Aorta (tissue), 5 donors: Measurements from ENCODE around the gene ZDHHC19. TPM values are rescaled to one million over a fixed set of nuclear protein-coding genes. Genes with fewer than 3 reads are reported as not detected.

Source experiments
- ATAC-seq: fragments of 200-7000 bp; cut with Tn5 transposase; one replicate; pipeline ENCODE4 v1.9.1; 2022; ENCODE audit warnings: moderate library complexity; ENCODE audit not compliant: low FRiP score
- DNase-seq, 2 donors: peaks; one replicate each; pipeline ENCODE4 v3.0.0-alpha.2; 2020
- H3K27ac ChIP-seq, 2 donors: one replicate each; pipeline ENCODE4 v1.5.1; 2013; ENCODE audit warnings: low read length in 2 of 2, mild to moderate bottlenecking in 2 of 2, moderate library complexity in 2 of 2, control low read depth in 1 of 2, inconsistent platforms in 1 of 2, low read depth in 1 of 2
- H3K27me3 ChIP-seq, 2 donors: one replicate each; pipeline ENCODE4 v1.6.1; 2013; ENCODE audit warnings: control low read depth in 1 of 2, low read length in 1 of 2, mild to moderate bottlenecking in 1 of 2, moderate library complexity in 1 of 2; ENCODE audit not compliant: insufficient read depth in 2 of 2, control insufficient read depth in 1 of 2
- H3K36me3 ChIP-seq, 2 donors: one replicate each; pipeline ENCODE4 v1.6.1; 2013; ENCODE audit warnings: control low read depth in 1 of 2, low read length in 1 of 2, mild to moderate bottlenecking in 1 of 2; ENCODE audit not compliant: insufficient read depth in 2 of 2, control insufficient read depth in 1 of 2
- H3K4me1 ChIP-seq, 2 donors: one replicate each; pipeline ENCODE4 v1.6.1; 2013; ENCODE audit warnings: low read length in 2 of 2, control low read depth in 1 of 2, mild to moderate bottlenecking in 1 of 2, moderate library complexity in 1 of 2; ENCODE audit not compliant: insufficient read depth in 2 of 2, control insufficient read depth in 1 of 2
- H3K4me3 ChIP-seq, 2 donors: one replicate each; pipeline ENCODE4 v1.5.1; 2013; ENCODE audit warnings: low read length in 2 of 2, control low read depth in 1 of 2, mild to moderate bottlenecking in 1 of 2
- H3K9me3 ChIP-seq: one replicate; pipeline ENCODE4 v1.6.1; 2013; ENCODE audit warnings: mild to moderate bottlenecking, low read length; ENCODE audit not compliant: control insufficient read depth
- WGBS, 2 donors: extraction: QIAGEN DNeasy Blood & Tissue Kit; methylation state at CpG; one replicate each; pipeline ENCODE4 v1.1.7; 2013; 5-methylcytosine and 5-hydroxymethylcytosine counted together
- intact Hi-C, 2 donors: fragments of 100-400 bp; cut with DNase I; formaldehyde crosslinking; loops; one replicate each; pipeline versions ENCODE4 v1.14.2 to v1.15.0; 2022
- polyA plus RNA-seq, 2 donors: library from polyadenylated mRNA; stranded (reverse); fragments of 200-250 nt; gene quantifications; one replicate each; pipeline ENCODE4 v1.2.3, GENCODE V29; 2013
- total RNA-seq, 2 donors: library from RNA; stranded (reverse); fragmentation: NEBNext Ultra II Directional; extraction: Animal tissue kit (Norgen Biotek cat#: 25700); gene quantifications; one replicate each; pipeline ENCODE4 v1.2.1, GENCODE V29; 2021
- donor health status: healthy with polysubstance abuse.
- donor health status: Bipolar disorder and iron deficiency.
- donor health status: DM: no; HTN: no; CAD: no.
- donor health status: DM: no; HTN: no; CAD: no.
- donor health status: DM: yes; HTN: yes; CAD: no.

The ZDHHC19 gene
- total and polyA plus RNA-seq, 4 donors = 0.72 to 0.97 TPM; not detected in 2

GRCh38 chr3:196227121-196227561 lies 15.9 kb upstream of the ZDHHC19 start:
- DNase-seq (no peak), ATAC-seq (no peak)
- Histone ChIP-seq H3K36me3 (no peaks in the 10 kb centered on the region), H3K9me3 (no peaks in the 10 kb centered on the region), H3K4me1 (no peaks in the 10 kb centered on the region), H3K27ac (no peak overlapping the region), H3K27me3 (no peaks in the 10 kb centered on the region), H3K4me3 (no peak overlapping the region)
- intact Hi-C loops = no loop called here
- 79 to 81% methylated on average over 14 of the region's 14 CpGs for WGBS, 2 donors

- H3K4me3 ChIP-seq = no peak overlapping the region
- no peaks in the 10 kb centered on the region for H3K36me3 ChIP-seq
- no peak overlapping the region for H3K27ac ChIP-seq
- H3K4me1 ChIP-seq = no peaks in the 10 kb centered on the region
- DNase-seq = no peak
- 88 to 90% methylated on average over 15 of the region's 15 CpGs for WGBS, 2 donors
- no peak for ATAC-seq
- H3K27me3 ChIP-seq = no peaks in the 10 kb centered on the region
- no peaks in the 10 kb centered on the region for H3K9me3 ChIP-seq
- intact Hi-C loops = no loop called here
Observed at GRCh38 chr3:196225763-196226364, 14.7 kb upstream of the ZDHHC19 start.

- Histone ChIP-seq H3K4me3 (no peak overlapping the region), H3K27me3 (no peaks in the 10 kb centered on the region), H3K27ac (no peak overlapping the region), H3K4me1 (no peaks in the 10 kb centered on the region), H3K36me3 (no peaks in the 10 kb centered on the region), H3K9me3 (no peaks in the 10 kb centered on the region)
- no peak for ATAC-seq
- 94% methylated on average over 10 of the region's 10 CpGs for WGBS, 2 donors
- intact Hi-C loops = no loop called here
- DNase-seq = no peak
Observed at GRCh38 chr3:196225086-196225485, 13.9 kb upstream of the ZDHHC19 start.

GRCh38 chr3:196222876-196223595 lies 11.8 kb upstream of the ZDHHC19 start:
- H3K4me3 ChIP-seq = no peak overlapping the region
- intact Hi-C loops = no loop called here

GRCh38 chr3:196220991-196221390 lies 9.8 kb upstream of the ZDHHC19 start:
- H3K4me1 ChIP-seq = no peaks in the 10 kb centered on the region
- no peaks in the 10 kb centered on the region for H3K9me3 ChIP-seq
- H3K36me3 ChIP-seq = no peaks in the 10 kb centered on the region
- ATAC-seq (no peak), DNase-seq (no peak)
- H3K4me3 ChIP-seq = no peak overlapping the region
- 93 to 94% methylated on average over 7 of the region's 7 CpGs for WGBS, 2 donors
- H3K27ac ChIP-seq = no peak overlapping the region
- intact Hi-C loops = no loop called here
- no peaks in the 10 kb centered on the region for H3K27me3 ChIP-seq

More at GRCh38 chr3:196222876-196223595, 11.8 kb upstream of the ZDHHC19 start:
- DNase-seq = no peak
- Histone ChIP-seq H3K4me1 (no peaks in the 10 kb centered on the region), H3K27me3 (no peaks in the 10 kb centered on the region), H3K9me3 (no peaks in the 10 kb centered on the region), H3K27ac (no peak overlapping the region), H3K36me3 (no peaks in the 10 kb centered on the region)
- WGBS, 2 donors = 43 to 56% methylated on average over 19 of the region's 19 CpGs
- no peak for ATAC-seq

GRCh38 chr3:196220587-196220986 lies 9.4 kb upstream of the ZDHHC19 start:
- Histone ChIP-seq H3K36me3 (no peaks in the 10 kb centered on the region), H3K4me1 (no peaks in the 10 kb centered on the region), H3K9me3 (no peaks in the 10 kb centered on the region), H3K27me3 (no peaks in the 10 kb centered on the region), H3K4me3 (no peak overlapping the region), H3K27ac (no peak overlapping the region)
- DNase-seq (peak in 1 of 2 donors; percentile 81), ATAC-seq (no peak)
- 88 to 96% methylated on average over 10 of the region's 10 CpGs for WGBS, 2 donors
- intact Hi-C loops = no loop called here

- Histone ChIP-seq H3K9me3 (no peaks in the 10 kb centered on the region), H3K27me3 (no peaks in the 10 kb centered on the region), H3K27ac (no peak overlapping the region), H3K4me3 (no peak overlapping the region), H3K36me3 (no peaks in the 10 kb centered on the region), H3K4me1 (no peaks in the 10 kb centered on the region)
- intact Hi-C loops = no loop called here
- ATAC-seq (no peak), DNase-seq (no peak)
- WGBS, 2 donors = 91 to 95% methylated on average over 19 of the region's 19 CpGs
Observed at GRCh38 chr3:196219970-196220311, 8.7 kb upstream of the ZDHHC19 start.

- Histone ChIP-seq H3K36me3 (no peaks in the 10 kb centered on the region), H3K27ac (no peak overlapping the region), H3K9me3 (no peaks in the 10 kb centered on the region), H3K4me3 (no peak overlapping the region), H3K4me1 (no peaks in the 10 kb centered on the region), H3K27me3 (no peaks in the 10 kb centered on the region)
- DNase-seq (peak in 1 of 2 donors; percentile 84), ATAC-seq (peak; percentile 75)
- intact Hi-C loops = no loop called here
- 18 to 25% methylated on average over 19 of the region's 19 CpGs for WGBS, 2 donors
Observed at GRCh38 chr3:196219194-196219969, 8.2 kb upstream of the ZDHHC19 start.
